H9 (cell line): Measurements from ENCODE around the gene NRXN2. TPM values are rescaled to one million over a fixed set of nuclear protein-coding genes. Genes with fewer than 3 reads are reported as not detected.

ENCODE experiments used
- DNase-seq: peaks from one replicate; pipeline ENCODE4 v3.0.0-alpha.2; 2017
- H2AFZ ChIP-seq: one replicate; pipeline ENCODE4 v1.6.1; 2013; ENCODE audit warnings: mild to moderate bottlenecking, low read length, control low read depth, moderate library complexity
- H2AK5ac ChIP-seq: 2 replicates; pipeline ENCODE4 v1.6.1; 2013; ENCODE audit warnings: low read length, control low read depth, mixed read lengths; ENCODE audit not compliant: insufficient read length
- H2BK120ac ChIP-seq: one replicate; pipeline ENCODE4 v1.6.1; 2013; ENCODE audit warnings: low read depth, mild to moderate bottlenecking, low read length, control low read depth, inconsistent platforms; ENCODE audit not compliant: poor library complexity, severe bottlenecking
- H2BK12ac ChIP-seq: 2 replicates; pipeline ENCODE4 v1.6.1; 2013; ENCODE audit warnings: low read length, control low read depth, mixed read lengths, low read depth; ENCODE audit not compliant: insufficient read length
- H2BK15ac ChIP-seq: 2 replicates; pipeline ENCODE4 v1.6.1; 2013; ENCODE audit warnings: low read depth, low read length, control low read depth
- H2BK20ac ChIP-seq: one replicate; pipeline ENCODE4 v1.6.1; 2013; ENCODE audit warnings: low read depth, mild to moderate bottlenecking, low read length, control low read depth, inconsistent platforms; ENCODE audit not compliant: poor library complexity, severe bottlenecking
- H2BK5ac ChIP-seq: 2 replicates; pipeline ENCODE4 v1.6.1; 2013; ENCODE audit warnings: low read length, control low read depth, mixed read lengths; ENCODE audit not compliant: insufficient read length
- H3K14ac ChIP-seq: 2 replicates; pipeline ENCODE4 v1.6.1; 2013; ENCODE audit warnings: low read length, control low read depth; ENCODE audit not compliant: insufficient read depth
- H3K18ac ChIP-seq: 2 replicates; pipeline ENCODE4 v1.6.1; 2013; ENCODE audit warnings: low read depth, mild to moderate bottlenecking, mixed read lengths, low read length, control low read depth; ENCODE audit not compliant: insufficient read length
- H3K23ac ChIP-seq: 2 replicates; pipeline ENCODE4 v1.6.1; 2013; ENCODE audit warnings: low read length, control low read depth, mixed read lengths, low read depth; ENCODE audit not compliant: insufficient read length
- H3K23me2 ChIP-seq: 2 replicates; pipeline ENCODE4 v1.6.1; 2013; ENCODE audit warnings: low read depth, mild to moderate bottlenecking, mixed read lengths, low read length, control low read depth; ENCODE audit not compliant: insufficient read length, poor library complexity, severe bottlenecking
- H3K27ac ChIP-seq: 2 replicates; pipeline ENCODE4 v1.5.1; 2013; ENCODE audit warnings: low read length, control low read depth, mixed read lengths, low read depth; ENCODE audit not compliant: insufficient read length
- H3K27me3 ChIP-seq: 2 replicates; pipeline ENCODE4 v1.6.1; 2013; ENCODE audit warnings: low read length, control low read depth, inconsistent platforms; ENCODE audit not compliant: insufficient read depth
- H3K4ac ChIP-seq: 2 replicates; pipeline ENCODE4 v1.6.1; 2013; ENCODE audit warnings: low read depth, mild to moderate bottlenecking, control low read depth, inconsistent platforms, low read length, moderate library complexity
- H3K4me1 ChIP-seq: 2 replicates; pipeline ENCODE4 v1.6.1; 2013; ENCODE audit warnings: low read length, control low read depth, inconsistent platforms; ENCODE audit not compliant: insufficient read depth
- H3K4me2 ChIP-seq: 2 replicates; pipeline ENCODE4 v1.6.1; 2013; ENCODE audit warnings: low read length, control low read depth, mixed read lengths; ENCODE audit not compliant: insufficient read length, insufficient read depth
- H3K56ac ChIP-seq: 2 replicates; pipeline ENCODE4 v1.6.1; 2013; ENCODE audit warnings: low read depth, mild to moderate bottlenecking, mixed read lengths, low read length, control low read depth; ENCODE audit not compliant: insufficient read length
- H3K79me1 ChIP-seq: 2 replicates; pipeline ENCODE4 v1.6.1; 2013; ENCODE audit warnings: low read depth, mild to moderate bottlenecking, moderate library complexity, low read length, control low read depth, inconsistent platforms; ENCODE audit not compliant: insufficient read depth, poor library complexity, severe bottlenecking
- H3K79me2 ChIP-seq: 2 replicates; pipeline ENCODE4 v1.6.1; 2013; ENCODE audit warnings: low read length, control low read depth, inconsistent platforms; ENCODE audit not compliant: insufficient read depth
- H3K9ac ChIP-seq: 2 replicates; pipeline ENCODE4 v1.6.1; 2013; ENCODE audit warnings: low read length, control low read depth, mixed read lengths; ENCODE audit not compliant: insufficient read length; ENCODE audit errors: extremely low read depth
- H3K9me3 ChIP-seq: one replicate; pipeline ENCODE4 v1.6.1; 2013; ENCODE audit warnings: low read depth, low read length, inconsistent platforms; ENCODE audit not compliant: control insufficient read depth
- H3T11ph ChIP-seq: one replicate; pipeline ENCODE4 v1.6.1; 2013; ENCODE audit warnings: mild to moderate bottlenecking, low read length, control low read depth, inconsistent platforms
- H4K20me1 ChIP-seq: one replicate; pipeline ENCODE4 v1.6.1; 2013; ENCODE audit not compliant: control insufficient read depth, insufficient read length, insufficient read depth
- H4K5ac ChIP-seq: 2 replicates; pipeline ENCODE4 v1.6.1; 2013; ENCODE audit warnings: low read depth, mild to moderate bottlenecking, mixed read lengths, low read length, control low read depth; ENCODE audit not compliant: insufficient read length
- H4K8ac ChIP-seq: replicated peaks from 2 replicates; pipeline ENCODE4 v1.6.1; 2013; ENCODE audit warnings: low read length, control low read depth, mixed read lengths, low read depth; ENCODE audit not compliant: insufficient read length
- H4K91ac ChIP-seq: 2 replicates; pipeline ENCODE4 v1.6.1; 2013; ENCODE audit warnings: low read depth, mild to moderate bottlenecking, moderate library complexity, mixed read lengths, low read length, control low read depth; ENCODE audit not compliant: insufficient read length
- H3K27ac Mint-ChIP-seq, 3 experiments: 2 replicates in 2 of 3; 3 replicates in 1 of 3; pipeline ENCODE4 v1.8.0; 2020 to 2021; ENCODE audit warnings: mixed read lengths in 3 of 3, mild to moderate bottlenecking in 1 of 3, moderate library complexity in 1 of 3
- H3K27me3 Mint-ChIP-seq: 2 replicates; pipeline ENCODE4 v1.8.0; 2021; ENCODE audit warnings: low read depth, mild to moderate bottlenecking, moderate library complexity, mixed read lengths
- H3K36me3 Mint-ChIP-seq, 3 experiments: 2 replicates in 2 of 3; 3 replicates in 1 of 3; pipeline ENCODE4 v1.8.0; 2020 to 2021; ENCODE audit warnings: low read depth in 3 of 3, mixed read lengths in 3 of 3; ENCODE audit not compliant: insufficient read depth in 1 of 3
- H3K4me1 Mint-ChIP-seq, 2 experiments: 2 replicates each; pipeline ENCODE4 v1.8.0; 2020; ENCODE audit warnings: mixed read lengths in 2 of 2
- H3K4me3 Mint-ChIP-seq, 2 experiments: 2 replicates in 1 of 2; 3 replicates in 1 of 2; pipeline ENCODE4 v1.8.0; 2020 to 2021; ENCODE audit warnings: mild to moderate bottlenecking in 2 of 2, mixed read lengths in 2 of 2, moderate library complexity in 1 of 2
- H3K9me3 Mint-ChIP-seq, 2 experiments: 2 replicates in 1 of 2; 3 replicates in 1 of 2; pipeline ENCODE4 v1.8.0; 2020; ENCODE audit warnings: mild to moderate bottlenecking in 2 of 2, mixed read lengths in 2 of 2, moderate library complexity in 1 of 2
- WGBS: extraction: QIAGEN DNeasy Blood & Tissue Kit; methylation state at CpG from one replicate; pipeline ENCODE4 v1.1.7; 2013; ENCODE audit warnings: missing lambda C conversion rate, low lambda C conversion rate, mixed read lengths; ENCODE audit not compliant: insufficient read length; ENCODE audit errors: extremely low coverage; 5-methylcytosine and 5-hydroxymethylcytosine counted together
- total RNA-seq: library from RNA; stranded (reverse); gene quantifications from 2 replicates; pipeline ENCODE4 v1.2.1, GENCODE V29; 2021
- TF ChIP-seq, protein P1 (sequence below): fragments of 200-600 bp; sonication (generic); conservative IDR thresholded peaks from 3 replicates; pipeline ENCODE4 v1.8.0; 2021; ENCODE audit warnings: antibody characterized with exemption, mild to moderate bottlenecking

NRXN2 gene
- total RNA-seq, 1 experiment from 2014 or later = 3.9 TPM

DNA sequence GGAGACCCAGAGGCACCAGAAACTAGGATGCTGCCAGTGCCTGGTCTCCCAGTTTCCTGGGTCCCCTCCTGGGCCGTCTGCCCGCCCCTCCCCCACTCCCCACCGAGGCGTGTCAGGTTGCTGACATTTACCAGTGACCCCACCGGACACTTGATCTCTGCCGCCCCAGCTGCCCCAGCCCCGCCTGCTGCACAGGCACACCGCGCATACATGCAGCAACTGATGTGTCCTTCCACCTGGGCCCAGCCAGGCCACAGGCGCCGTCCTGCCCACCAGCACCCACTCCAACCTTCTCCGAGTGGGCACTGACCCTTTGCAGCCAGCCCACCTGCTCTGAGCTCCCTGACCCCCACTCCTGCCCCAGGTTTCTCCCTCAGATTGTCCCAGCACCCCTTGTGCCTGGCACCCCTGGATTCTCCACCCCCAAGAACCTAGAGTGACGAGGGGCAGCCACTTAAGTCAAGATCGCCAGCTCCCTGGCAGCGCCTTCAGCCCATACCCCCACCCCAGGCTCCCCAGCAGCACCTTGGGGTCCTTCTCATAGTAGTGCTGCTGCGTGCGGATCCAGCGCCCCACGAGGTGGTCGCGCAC is 36.2 kb upstream of the NRXN2 start:
- Mint-ChIP-seq H3K27me3 (no peaks in the 10 kb centered on the region; the same call in 1 of the 2 replicates), H3K36me3 (peaks cover 2 to 22% (median 15%) of the 10 kb centered on the region in 3 experiments; a peak in 6 of 7 replicates), H3K9me3 (no peaks in the 10 kb centered on the region; a peak in 1 of 5 replicates), H3K27ac (peak overlapping the region; percentile 68 to 97 (median 96); a peak in 4 of 7 replicates), H3K4me3 (peak overlapping the region in 1 of 2 experiments; percentile 64; a peak in 2 of 5 replicates), H3K4me1 (peaks cover 51 to 66% of the 10 kb centered on the region in 2 experiments)
- TF ChIP-seq, protein P1, sequence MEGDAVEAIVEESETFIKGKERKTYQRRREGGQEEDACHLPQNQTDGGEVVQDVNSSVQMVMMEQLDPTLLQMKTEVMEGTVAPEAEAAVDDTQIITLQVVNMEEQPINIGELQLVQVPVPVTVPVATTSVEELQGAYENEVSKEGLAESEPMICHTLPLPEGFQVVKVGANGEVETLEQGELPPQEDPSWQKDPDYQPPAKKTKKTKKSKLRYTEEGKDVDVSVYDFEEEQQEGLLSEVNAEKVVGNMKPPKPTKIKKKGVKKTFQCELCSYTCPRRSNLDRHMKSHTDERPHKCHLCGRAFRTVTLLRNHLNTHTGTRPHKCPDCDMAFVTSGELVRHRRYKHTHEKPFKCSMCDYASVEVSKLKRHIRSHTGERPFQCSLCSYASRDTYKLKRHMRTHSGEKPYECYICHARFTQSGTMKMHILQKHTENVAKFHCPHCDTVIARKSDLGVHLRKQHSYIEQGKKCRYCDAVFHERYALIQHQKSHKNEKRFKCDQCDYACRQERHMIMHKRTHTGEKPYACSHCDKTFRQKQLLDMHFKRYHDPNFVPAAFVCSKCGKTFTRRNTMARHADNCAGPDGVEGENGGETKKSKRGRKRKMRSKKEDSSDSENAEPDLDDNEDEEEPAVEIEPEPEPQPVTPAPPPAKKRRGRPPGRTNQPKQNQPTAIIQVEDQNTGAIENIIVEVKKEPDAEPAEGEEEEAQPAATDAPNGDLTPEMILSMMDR = no peak
- H3K23me2 ChIP-seq = no peaks in the 10 kb centered on the region
- H4K20me1 ChIP-seq = no peaks in the 10 kb centered on the region
- H2BK15ac ChIP-seq = no peak overlapping the region
- no peak overlapping the region for H2BK12ac ChIP-seq
- no peak overlapping the region for H2BK120ac ChIP-seq
- no peak overlapping the region for H4K5ac ChIP-seq
- no peak overlapping the region for H3T11ph ChIP-seq
- no peak overlapping the region for H3K14ac ChIP-seq
- no peaks in the 10 kb centered on the region for H3K9me3 ChIP-seq
- no peak overlapping the region for H2AFZ ChIP-seq
- H3K27ac ChIP-seq = no peak overlapping the region
- H3K79me1 ChIP-seq = no peaks in the 10 kb centered on the region
- H4K91ac ChIP-seq = no peak overlapping the region
- H3K4me2 ChIP-seq = no peak overlapping the region
- WGBS = no CpG with 5 or more reads among the region's 21 CpGs
- H3K56ac ChIP-seq = no peak overlapping the region
- H3K18ac ChIP-seq = no peak overlapping the region
- H3K23ac ChIP-seq = no peak overlapping the region
- H3K4ac ChIP-seq = no peak overlapping the region
- no peak overlapping the region for H3K9ac ChIP-seq
- no peak overlapping the region for H2BK5ac ChIP-seq
- DNase-seq = peak; percentile 29
- H3K79me2 ChIP-seq = no peaks in the 10 kb centered on the region
- H2AK5ac ChIP-seq = no peak overlapping the region
- H2BK20ac ChIP-seq = no peak overlapping the region
- H4K8ac ChIP-seq = no peak overlapping the region
- peaks cover 4% of the 10 kb centered on the region; the same call in 1 of the 2 replicates for H3K4me1 ChIP-seq
- no peaks in the 10 kb centered on the region for H3K27me3 ChIP-seq
